ENCODE measurements around the gene HNMT. TPM values are rescaled to one million over a fixed set of nuclear protein-coding genes. Genes with fewer than 3 reads are reported as not detected.

Gene HNMT
- total and polyA plus RNA-seq, 2 of the 13 experiments (the other 11 are each of a cell fraction or from before 2014, with no cell fraction given): 279 to 309 TPM

DNA sequence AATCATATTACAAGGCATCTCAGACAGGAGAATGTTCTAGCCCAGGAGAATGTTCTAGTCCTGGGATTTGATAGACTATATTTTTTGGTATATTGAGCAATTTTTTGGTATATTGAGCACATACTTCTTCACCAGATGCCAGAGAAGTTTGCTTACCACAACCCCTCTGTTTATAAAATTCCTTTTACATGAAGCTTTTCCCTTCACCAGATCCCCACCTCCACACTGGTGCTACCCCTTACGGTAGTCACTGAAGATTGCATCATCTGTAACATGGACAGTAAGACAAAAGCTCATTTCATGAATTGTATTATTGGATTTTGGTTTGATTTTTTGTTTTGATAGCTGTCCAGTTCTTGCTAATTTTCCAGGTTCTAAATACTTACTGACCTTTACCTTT lies 7.2 kb upstream of the HNMT start (continued):
- TF ChIP-seq, protein P1, sequence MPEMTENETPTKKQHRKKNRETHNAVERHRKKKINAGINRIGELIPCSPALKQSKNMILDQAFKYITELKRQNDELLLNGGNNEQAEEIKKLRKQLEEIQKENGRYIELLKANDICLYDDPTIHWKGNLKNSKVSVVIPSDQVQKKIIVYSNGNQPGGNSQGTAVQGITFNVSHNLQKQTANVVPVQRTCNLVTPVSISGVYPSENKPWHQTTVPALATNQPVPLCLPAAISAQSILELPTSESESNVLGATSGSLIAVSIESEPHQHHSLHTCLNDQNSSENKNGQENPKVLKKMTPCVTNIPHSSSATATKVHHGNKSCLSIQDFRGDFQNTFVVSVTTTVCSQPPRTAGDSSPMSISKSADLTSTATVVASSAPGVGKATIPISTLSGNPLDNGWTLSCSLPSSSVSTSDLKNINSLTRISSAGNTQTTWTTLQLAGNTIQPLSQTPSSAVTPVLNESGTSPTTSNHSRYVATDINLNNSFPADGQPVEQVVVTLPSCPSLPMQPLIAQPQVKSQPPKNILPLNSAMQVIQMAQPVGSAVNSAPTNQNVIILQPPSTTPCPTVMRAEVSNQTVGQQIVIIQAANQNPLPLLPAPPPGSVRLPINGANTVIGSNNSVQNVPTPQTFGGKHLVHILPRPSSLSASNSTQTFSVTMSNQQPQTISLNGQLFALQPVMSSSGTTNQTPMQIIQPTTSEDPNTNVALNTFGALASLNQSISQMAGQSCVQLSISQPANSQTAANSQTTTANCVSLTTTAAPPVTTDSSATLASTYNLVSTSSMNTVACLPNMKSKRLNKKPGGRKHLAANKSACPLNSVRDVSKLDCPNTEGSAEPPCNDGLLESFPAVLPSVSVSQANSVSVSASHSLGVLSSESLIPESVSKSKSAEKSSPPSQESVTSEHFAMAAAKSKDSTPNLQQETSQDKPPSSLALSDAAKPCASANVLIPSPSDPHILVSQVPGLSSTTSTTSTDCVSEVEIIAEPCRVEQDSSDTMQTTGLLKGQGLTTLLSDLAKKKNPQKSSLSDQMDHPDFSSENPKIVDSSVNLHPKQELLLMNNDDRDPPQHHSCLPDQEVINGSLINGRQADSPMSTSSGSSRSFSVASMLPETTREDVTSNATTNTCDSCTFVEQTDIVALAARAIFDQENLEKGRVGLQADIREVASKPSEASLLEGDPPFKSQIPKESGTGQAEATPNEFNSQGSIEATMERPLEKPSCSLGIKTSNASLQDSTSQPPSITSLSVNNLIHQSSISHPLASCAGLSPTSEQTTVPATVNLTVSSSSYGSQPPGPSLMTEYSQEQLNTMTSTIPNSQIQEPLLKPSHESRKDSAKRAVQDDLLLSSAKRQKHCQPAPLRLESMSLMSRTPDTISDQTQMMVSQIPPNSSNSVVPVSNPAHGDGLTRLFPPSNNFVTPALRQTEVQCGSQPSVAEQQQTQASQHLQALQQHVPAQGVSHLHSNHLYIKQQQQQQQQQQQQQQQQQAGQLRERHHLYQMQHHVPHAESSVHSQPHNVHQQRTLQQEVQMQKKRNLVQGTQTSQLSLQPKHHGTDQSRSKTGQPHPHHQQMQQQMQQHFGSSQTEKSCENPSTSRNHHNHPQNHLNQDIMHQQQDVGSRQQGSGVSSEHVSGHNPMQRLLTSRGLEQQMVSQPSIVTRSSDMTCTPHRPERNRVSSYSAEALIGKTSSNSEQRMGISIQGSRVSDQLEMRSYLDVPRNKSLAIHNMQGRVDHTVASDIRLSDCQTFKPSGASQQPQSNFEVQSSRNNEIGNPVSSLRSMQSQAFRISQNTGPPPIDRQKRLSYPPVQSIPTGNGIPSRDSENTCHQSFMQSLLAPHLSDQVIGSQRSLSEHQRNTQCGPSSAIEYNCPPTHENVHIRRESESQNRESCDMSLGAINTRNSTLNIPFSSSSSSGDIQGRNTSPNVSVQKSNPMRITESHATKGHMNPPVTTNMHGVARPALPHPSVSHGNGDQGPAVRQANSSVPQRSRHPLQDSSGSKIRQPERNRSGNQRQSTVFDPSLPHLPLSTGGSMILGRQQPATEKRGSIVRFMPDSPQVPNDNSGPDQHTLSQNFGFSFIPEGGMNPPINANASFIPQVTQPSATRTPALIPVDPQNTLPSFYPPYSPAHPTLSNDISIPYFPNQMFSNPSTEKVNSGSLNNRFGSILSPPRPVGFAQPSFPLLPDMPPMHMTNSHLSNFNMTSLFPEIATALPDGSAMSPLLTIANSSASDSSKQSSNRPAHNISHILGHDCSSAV (CRISPR knock-in tag; IDR thresholded peaks at IDR 0.05; ENCODE audit: borderline replicate concordance): no peak
- TF ChIP-seq ZNF205 (CRISPR knock-in tag; IDR thresholded peaks at IDR 0.05) (no peak), MED1 (CRISPR knock-in tag; IDR thresholded peaks at IDR 0.05) (peak; percentile 70), ZNF598 (CRISPR knock-in tag; IDR thresholded peaks at IDR 0.05; ENCODE audit: borderline replicate concordance) (no peak), CHCHD3 (CRISPR knock-in tag; IDR thresholded peaks at IDR 0.05) (no peak), SIN3B (IDR thresholded peaks at IDR 0.05; ENCODE audit: low read length) (no peak), BCL6 (CRISPR knock-in tag; IDR thresholded peaks at IDR 0.05) (peak; percentile 40; the same call in 1 of the 2 replicates), PHF21A (CRISPR knock-in tag; IDR thresholded peaks at IDR 0.05) (no peak), SYNCRIP (IDR thresholded peaks at IDR 0.05; ENCODE audit: insufficient read depth, low read depth, low read length) (no peak), REPIN1 (CRISPR knock-in tag; IDR thresholded peaks at IDR 0.05; ENCODE audit: borderline replicate concordance, low read depth) (no peak), JUN (CRISPR knock-in tag; IDR thresholded peaks at IDR 0.05) (no peak)
- TF ChIP-seq, protein P2, sequence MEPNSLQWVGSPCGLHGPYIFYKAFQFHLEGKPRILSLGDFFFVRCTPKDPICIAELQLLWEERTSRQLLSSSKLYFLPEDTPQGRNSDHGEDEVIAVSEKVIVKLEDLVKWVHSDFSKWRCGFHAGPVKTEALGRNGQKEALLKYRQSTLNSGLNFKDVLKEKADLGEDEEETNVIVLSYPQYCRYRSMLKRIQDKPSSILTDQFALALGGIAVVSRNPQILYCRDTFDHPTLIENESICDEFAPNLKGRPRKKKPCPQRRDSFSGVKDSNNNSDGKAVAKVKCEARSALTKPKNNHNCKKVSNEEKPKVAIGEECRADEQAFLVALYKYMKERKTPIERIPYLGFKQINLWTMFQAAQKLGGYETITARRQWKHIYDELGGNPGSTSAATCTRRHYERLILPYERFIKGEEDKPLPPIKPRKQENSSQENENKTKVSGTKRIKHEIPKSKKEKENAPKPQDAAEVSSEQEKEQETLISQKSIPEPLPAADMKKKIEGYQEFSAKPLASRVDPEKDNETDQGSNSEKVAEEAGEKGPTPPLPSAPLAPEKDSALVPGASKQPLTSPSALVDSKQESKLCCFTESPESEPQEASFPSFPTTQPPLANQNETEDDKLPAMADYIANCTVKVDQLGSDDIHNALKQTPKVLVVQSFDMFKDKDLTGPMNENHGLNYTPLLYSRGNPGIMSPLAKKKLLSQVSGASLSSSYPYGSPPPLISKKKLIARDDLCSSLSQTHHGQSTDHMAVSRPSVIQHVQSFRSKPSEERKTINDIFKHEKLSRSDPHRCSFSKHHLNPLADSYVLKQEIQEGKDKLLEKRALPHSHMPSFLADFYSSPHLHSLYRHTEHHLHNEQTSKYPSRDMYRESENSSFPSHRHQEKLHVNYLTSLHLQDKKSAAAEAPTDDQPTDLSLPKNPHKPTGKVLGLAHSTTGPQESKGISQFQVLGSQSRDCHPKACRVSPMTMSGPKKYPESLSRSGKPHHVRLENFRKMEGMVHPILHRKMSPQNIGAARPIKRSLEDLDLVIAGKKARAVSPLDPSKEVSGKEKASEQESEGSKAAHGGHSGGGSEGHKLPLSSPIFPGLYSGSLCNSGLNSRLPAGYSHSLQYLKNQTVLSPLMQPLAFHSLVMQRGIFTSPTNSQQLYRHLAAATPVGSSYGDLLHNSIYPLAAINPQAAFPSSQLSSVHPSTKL (CRISPR knock-in tag; IDR thresholded peaks at IDR 0.05): peak; percentile 79
- TF ChIP-seq, protein P3, sequence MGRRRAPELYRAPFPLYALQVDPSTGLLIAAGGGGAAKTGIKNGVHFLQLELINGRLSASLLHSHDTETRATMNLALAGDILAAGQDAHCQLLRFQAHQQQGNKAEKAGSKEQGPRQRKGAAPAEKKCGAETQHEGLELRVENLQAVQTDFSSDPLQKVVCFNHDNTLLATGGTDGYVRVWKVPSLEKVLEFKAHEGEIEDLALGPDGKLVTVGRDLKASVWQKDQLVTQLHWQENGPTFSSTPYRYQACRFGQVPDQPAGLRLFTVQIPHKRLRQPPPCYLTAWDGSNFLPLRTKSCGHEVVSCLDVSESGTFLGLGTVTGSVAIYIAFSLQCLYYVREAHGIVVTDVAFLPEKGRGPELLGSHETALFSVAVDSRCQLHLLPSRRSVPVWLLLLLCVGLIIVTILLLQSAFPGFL (CRISPR knock-in tag; IDR thresholded peaks at IDR 0.05): no peak
- TF ChIP-seq, protein P4, sequence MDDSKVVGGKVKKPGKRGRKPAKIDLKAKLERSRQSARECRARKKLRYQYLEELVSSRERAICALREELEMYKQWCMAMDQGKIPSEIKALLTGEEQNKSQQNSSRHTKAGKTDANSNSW (CRISPR knock-in tag; IDR thresholded peaks at IDR 0.05; ENCODE audit: borderline replicate concordance): no peak

Data from HepG2 (cell line).